ENCODE measurements around the gene RGS3. TPM values are rescaled to one million over a fixed set of nuclear protein-coding genes. Genes with fewer than 3 reads are reported as not detected.

Gene RGS3
- total and polyA plus RNA-seq, 2 of the 13 experiments (the other 11 are each of a cell fraction or from before 2014, with no cell fraction given): 17.1 to 28.8 TPM

GRCh38 chr9:113532809-113533190 is 69.3 kb downstream of the RGS3 start:
- ChIA-PET POLR2A (interaction anchor here (1.4 kb wide), 1 partner anchor 193 kb away, joined by 3 read pairs; the partner anchor contains the start of gene WDR31), CTCF (ENCODE audit: low intra/inter-chr PET ratio, low total read pairs) (no interaction called here)

More at GRCh38 chr9:113532809-113533190, 69.3 kb downstream of the RGS3 start:
- Histone ChIP-seq H3K4me1 (ENCODE audit: insufficient read depth, low read length) (no peaks in the 10 kb centered on the region), H3K9me3 (ENCODE audit: low read length) (no peaks in the 10 kb centered on the region), H4K20me1 (ENCODE audit: insufficient read depth, low read length) (no peaks in the 10 kb centered on the region), H3K4me3 (replicated peaks in 1 of 3; ENCODE audit: insufficient read depth in 1 of 3, low read depth in 2 of 3, low read length in 3 of 3) (no peak overlapping the region), H3K27me3 (ENCODE audit: control insufficient read depth in 1 of 2, insufficient read depth in 2 of 2, low read length in 2 of 2) (no peaks in the 10 kb centered on the region), H3K36me3 (replicated peaks in 1 of 2; ENCODE audit: control insufficient read depth in 1 of 2, insufficient read depth in 2 of 2, low read length in 2 of 2) (peaks cover 42 to 79% of the 10 kb centered on the region in 2 experiments), H3K27ac (ENCODE audit: extremely low read length, insufficient read depth, low read length) (no peak overlapping the region), H3K79me2 (ENCODE audit: insufficient read depth, low read length) (no peaks in the 10 kb centered on the region), H3K4me2 (ENCODE audit: low read depth, low read length) (no peak overlapping the region), H2AFZ (ENCODE audit: low read length) (no peak overlapping the region), H3K9ac (ENCODE audit: insufficient read depth, low read depth, low read length) (no peak overlapping the region)
- ATAC-seq: no peak
- in situ Hi-C loops (cut with HindIII; ENCODE audit: extremely low pct_ligation_motif_present, low pct_unique_long_range_greater_than_20kb) (no loop called here), intact Hi-C loops (cut with micrococcal nuclease; ENCODE audit: unreplicated experiment) (no loop called here)
- no peak for FAIRE-seq
- BruUV-seq (replicated peaks): no TSS peak
- no peak for TF ChIP-seq MLX (CRISPR knock-in tag; IDR thresholded peaks at IDR 0.05)
- TF ChIP-seq ZNF354B (CRISPR knock-in tag; IDR thresholded peaks at IDR 0.05): no peak
- TF ChIP-seq, protein P1, sequence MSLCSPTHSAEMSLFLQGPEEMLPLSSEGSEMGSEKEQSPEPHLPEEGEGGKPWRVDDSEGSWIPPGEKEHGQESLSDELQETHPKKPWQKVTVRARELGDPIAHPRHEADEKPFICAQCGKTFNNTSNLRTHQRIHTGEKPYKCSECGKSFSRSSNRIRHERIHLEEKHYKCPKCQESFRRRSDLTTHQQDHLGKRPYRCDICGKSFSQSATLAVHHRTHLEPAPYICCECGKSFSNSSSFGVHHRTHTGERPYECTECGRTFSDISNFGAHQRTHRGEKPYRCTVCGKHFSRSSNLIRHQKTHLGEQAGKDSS (CRISPR knock-in tag; IDR thresholded peaks at IDR 0.05; ENCODE audit: borderline replicate concordance, low read depth): no peak
- TF ChIP-seq, protein P2, sequence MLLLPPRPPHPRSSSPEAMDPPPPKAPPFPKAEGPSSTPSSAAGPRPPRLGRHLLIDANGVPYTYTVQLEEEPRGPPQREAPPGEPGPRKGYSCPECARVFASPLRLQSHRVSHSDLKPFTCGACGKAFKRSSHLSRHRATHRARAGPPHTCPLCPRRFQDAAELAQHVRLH (CRISPR knock-in tag; IDR thresholded peaks at IDR 0.05; ENCODE audit: borderline replicate concordance, low read depth): no peak
- no peak for TF ChIP-seq FIP1L1 (IDR thresholded peaks at IDR 0.05; ENCODE audit: borderline replicate concordance, insufficient read depth, low read depth, low read length)
- TF ChIP-seq ZNF816 (CRISPR knock-in tag; IDR thresholded peaks at IDR 0.05; ENCODE audit: borderline replicate concordance): no peak
- TF ChIP-seq, protein P3, sequence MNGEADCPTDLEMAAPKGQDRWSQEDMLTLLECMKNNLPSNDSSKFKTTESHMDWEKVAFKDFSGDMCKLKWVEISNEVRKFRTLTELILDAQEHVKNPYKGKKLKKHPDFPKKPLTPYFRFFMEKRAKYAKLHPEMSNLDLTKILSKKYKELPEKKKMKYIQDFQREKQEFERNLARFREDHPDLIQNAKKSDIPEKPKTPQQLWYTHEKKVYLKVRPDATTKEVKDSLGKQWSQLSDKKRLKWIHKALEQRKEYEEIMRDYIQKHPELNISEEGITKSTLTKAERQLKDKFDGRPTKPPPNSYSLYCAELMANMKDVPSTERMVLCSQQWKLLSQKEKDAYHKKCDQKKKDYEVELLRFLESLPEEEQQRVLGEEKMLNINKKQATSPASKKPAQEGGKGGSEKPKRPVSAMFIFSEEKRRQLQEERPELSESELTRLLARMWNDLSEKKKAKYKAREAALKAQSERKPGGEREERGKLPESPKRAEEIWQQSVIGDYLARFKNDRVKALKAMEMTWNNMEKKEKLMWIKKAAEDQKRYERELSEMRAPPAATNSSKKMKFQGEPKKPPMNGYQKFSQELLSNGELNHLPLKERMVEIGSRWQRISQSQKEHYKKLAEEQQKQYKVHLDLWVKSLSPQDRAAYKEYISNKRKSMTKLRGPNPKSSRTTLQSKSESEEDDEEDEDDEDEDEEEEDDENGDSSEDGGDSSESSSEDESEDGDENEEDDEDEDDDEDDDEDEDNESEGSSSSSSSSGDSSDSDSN (CRISPR knock-in tag; IDR thresholded peaks at IDR 0.05): no peak
- no peak for TF ChIP-seq ATAD3A (CRISPR knock-in tag; IDR thresholded peaks at IDR 0.05)
- TF ChIP-seq MBNL3 (CRISPR knock-in tag; conservative IDR thresholded peaks at IDR 0.05): no peak
- TF ChIP-seq ESRRA (CRISPR knock-in tag; IDR thresholded peaks at IDR 0.05; ENCODE audit: low read depth): no peak
- TF ChIP-seq POLR2G (IDR thresholded peaks at IDR 0.05; ENCODE audit: low read depth, low read length): no peak
- TF ChIP-seq, protein P4, sequence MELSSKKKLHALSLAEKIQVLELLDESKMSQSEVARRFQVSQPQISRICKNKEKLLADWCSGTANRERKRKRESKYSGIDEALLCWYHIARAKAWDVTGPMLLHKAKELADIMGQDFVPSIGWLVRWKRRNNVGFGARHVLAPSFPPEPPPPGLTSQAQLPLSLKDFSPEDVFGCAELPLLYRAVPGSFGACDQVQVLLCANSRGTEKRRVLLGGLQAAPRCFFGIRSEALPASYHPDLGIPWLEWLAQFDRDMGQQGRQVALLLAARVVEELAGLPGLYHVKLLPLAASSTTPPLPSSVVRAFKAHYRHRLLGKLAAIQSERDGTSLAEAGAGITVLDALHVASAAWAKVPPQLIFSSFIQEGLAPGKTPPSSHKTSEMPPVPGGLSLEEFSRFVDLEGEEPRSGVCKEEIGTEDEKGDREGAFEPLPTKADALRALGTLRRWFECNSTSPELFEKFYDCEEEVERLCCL (CRISPR knock-in tag; IDR thresholded peaks at IDR 0.05; ENCODE audit: borderline replicate concordance): no peak
- TF ChIP-seq ZNF644 (CRISPR knock-in tag; IDR thresholded peaks at IDR 0.05; ENCODE audit: low read depth): no peak
- no peak for TF ChIP-seq EEA1 (CRISPR knock-in tag; IDR thresholded peaks at IDR 0.05; ENCODE audit: borderline replicate concordance)
- TF ChIP-seq IRX3 (CRISPR knock-in tag; IDR thresholded peaks at IDR 0.05; ENCODE audit: borderline replicate concordance, low read depth): no peak
- no peak for TF ChIP-seq HMG20B (CRISPR knock-in tag; conservative IDR thresholded peaks at IDR 0.05)
- WGBS (ENCODE audit: low lambda C conversion rate): 100% methylated on average over 1 of the region's 3 CpGs
- DNase-seq (ENCODE audit: low spot score): no peak
